CD4-positive, alpha-beta T cell treated with Interleukin-6 at 100 ng/mL for 8 hours (primary cell): ENCODE measurements around the gene PRRX1.

ENCODE experiments used
- DNase-seq: peaks from one replicate; pipeline ENCODE4 v3.0.0-alpha.2; 2020; ENCODE audit warnings: mixed read lengths, low spot score

Gene PRRX1

GRCh38 chr1:170664093-170664827, at the start of gene PRRX1:
TSS of gene PRRX1 (plus strand) at chr1:170664131. CDS start at chr1:170664219, 88 bp downstream.
- no peak for DNase-seq

- no peak for DNase-seq
Observed at GRCh38 chr1:170617591-170618330, 46.2 kb upstream of the PRRX1 start.

GRCh38 chr1:170618421-170618820, 45.5 kb upstream of the PRRX1 start:
- no peak for DNase-seq

GRCh38 chr1:170619241-170620028, 44.5 kb upstream of the PRRX1 start:
- DNase-seq = no peak

GRCh38 chr1:170620164-170620563, 43.8 kb upstream of the PRRX1 start:
- no peak for DNase-seq

- DNase-seq = no peak
Observed at GRCh38 chr1:170623171-170623570, 40.8 kb upstream of the PRRX1 start.

- DNase-seq = no peak
Observed at GRCh38 chr1:170624146-170624545, 39.8 kb upstream of the PRRX1 start.

GRCh38 chr1:170630977-170631376, 33.0 kb upstream of the PRRX1 start:
- DNase-seq = no peak

GRCh38 chr1:170634293-170634692, 29.6 kb upstream of the PRRX1 start:
- no peak for DNase-seq

GRCh38 chr1:170634824-170635410, 29.0 kb upstream of the PRRX1 start:
- no peak for DNase-seq

- DNase-seq = no peak
Observed at GRCh38 chr1:170640581-170640980, 23.4 kb upstream of the PRRX1 start.

- DNase-seq = no peak
Observed at GRCh38 chr1:170657275-170657853, 6.6 kb upstream of the PRRX1 start.

GRCh38 chr1:170659399-170660035, 4.4 kb upstream of the PRRX1 start:
- DNase-seq = no peak

GRCh38 chr1:170660281-170660713, 3.6 kb upstream of the PRRX1 start:
- DNase-seq = no peak

- DNase-seq = no peak
Observed at GRCh38 chr1:170660871-170661645, 2.9 kb upstream of the PRRX1 start.

GRCh38 chr1:170661646-170662411, 2.1 kb upstream of the PRRX1 start:
- DNase-seq = no peak

- no peak for DNase-seq
Observed at GRCh38 chr1:170662561-170663403, 1.1 kb upstream of the PRRX1 start.

- no peak for DNase-seq
Observed at GRCh38 chr1:170663404-170664092, 383 bp upstream of the PRRX1 start.
